WERI-Rb-1 (cell line): Measurements from ENCODE around the gene NTRK2.

Source experiments
- DNase-seq: peaks from one replicate; pipeline ENCODE4 v3.0.0-alpha.2; 2020
- H3K27ac ChIP-seq: fragments of 250-450 bp; sonication (Bioruptor Pico); 2 replicates; pipeline ENCODE4 v1.5.1; 2020; ENCODE audit warnings: mild to moderate bottlenecking, moderate library complexity
- H3K27me3 ChIP-seq: fragments of 250-450 bp; sonication (Bioruptor Pico); 2 replicates; pipeline ENCODE4 v1.5.1; 2021; ENCODE audit warnings: mild to moderate bottlenecking, low read depth, moderate library complexity; ENCODE audit not compliant: insufficient read depth, severe bottlenecking
- H3K36me3 ChIP-seq: fragments of 250-450 bp; sonication (Bioruptor Pico); 2 replicates; pipeline ENCODE4 v1.5.1; 2020; ENCODE audit warnings: mild to moderate bottlenecking, moderate library complexity
- H3K4me3 ChIP-seq: 2 replicates; pipeline ENCODE4 v1.5.1; 2011; ENCODE audit warnings: low read depth, mild to moderate bottlenecking, control low read depth, low read length
- H3K9me3 ChIP-seq: fragments of 250-450 bp; sonication (Bioruptor Pico); 2 replicates; pipeline ENCODE4 v1.5.1; 2021; ENCODE audit warnings: mild to moderate bottlenecking, moderate library complexity; ENCODE audit not compliant: severe bottlenecking
- CTCF ChIP-seq: IDR thresholded peaks from 2 replicates; pipeline ENCODE4 v1.5.1; 2011; ENCODE audit warnings: low read depth, mild to moderate bottlenecking, control low read depth, inconsistent platforms, low read length

The NTRK2 gene

GRCh38 chr9:84667571-84668195, 1.8 kb upstream of the NTRK2 start:
- Histone ChIP-seq H3K36me3 (no peaks in the 10 kb centered on the region), H3K4me3 (no peak overlapping the region), H3K9me3 (no peaks in the 10 kb centered on the region), H3K27me3 (peaks cover 79% of the 10 kb centered on the region), H3K27ac (no peak overlapping the region)
- DNase-seq = no peak
- no peak for TF ChIP-seq CTCF

DNA sequence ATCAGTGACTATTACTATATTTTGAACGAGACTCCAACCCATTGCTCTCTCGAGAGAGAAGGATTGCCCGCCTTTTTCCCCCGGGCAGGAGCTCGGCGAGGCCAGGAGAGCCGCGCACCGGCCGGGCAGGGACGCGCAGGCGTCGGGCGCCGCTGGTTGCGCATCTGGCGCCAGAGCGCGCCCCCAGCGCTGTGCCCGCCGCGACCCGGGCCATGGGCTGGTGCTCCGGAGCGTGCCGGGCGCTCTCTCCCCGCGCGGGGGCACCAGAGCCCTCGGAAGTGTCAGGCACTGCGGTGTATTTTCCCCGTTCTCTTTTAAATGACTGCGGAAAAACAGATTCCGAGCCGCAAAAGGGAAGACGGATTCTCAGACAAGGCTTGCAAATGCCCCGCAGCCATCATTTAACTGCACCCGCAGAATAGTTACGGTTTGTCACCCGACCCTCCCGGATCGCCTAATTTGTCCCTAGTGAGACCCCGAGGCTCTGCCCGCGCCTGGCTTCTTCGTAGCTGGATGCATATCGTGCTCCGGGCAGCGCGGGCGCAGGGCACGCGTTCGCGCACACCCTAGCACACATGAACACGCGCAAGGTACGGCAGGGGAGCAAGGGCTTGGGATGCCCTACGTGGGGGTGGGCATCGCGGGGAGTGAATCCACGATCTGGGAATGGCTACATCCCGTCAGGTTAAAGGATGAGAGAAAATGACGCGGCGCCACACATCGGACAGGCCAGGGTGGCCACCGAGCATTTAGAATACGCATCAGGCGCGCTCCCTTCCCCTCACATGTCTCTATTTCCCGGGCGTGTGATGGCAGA, 1.1 kb upstream of the NTRK2 start:
- TF ChIP-seq CTCF = peak; percentile 38
- Histone ChIP-seq H3K27me3 (peaks cover 78% of the 10 kb centered on the region), H3K4me3 (no peak overlapping the region), H3K27ac (no peak overlapping the region), H3K9me3 (no peaks in the 10 kb centered on the region), H3K36me3 (no peaks in the 10 kb centered on the region)
- DNase-seq = peak; percentile 22

GRCh38 chr9:84669013-84669287, 579 bp upstream of the NTRK2 start:
- TF ChIP-seq CTCF = no peak
- DNase-seq = no peak
- no peaks in the 10 kb centered on the region for H3K36me3 ChIP-seq
- no peak overlapping the region for H3K27ac ChIP-seq
- H3K4me3 ChIP-seq = no peak overlapping the region
- no peaks in the 10 kb centered on the region for H3K9me3 ChIP-seq
- peaks cover 76% of the 10 kb centered on the region for H3K27me3 ChIP-seq

DNA sequence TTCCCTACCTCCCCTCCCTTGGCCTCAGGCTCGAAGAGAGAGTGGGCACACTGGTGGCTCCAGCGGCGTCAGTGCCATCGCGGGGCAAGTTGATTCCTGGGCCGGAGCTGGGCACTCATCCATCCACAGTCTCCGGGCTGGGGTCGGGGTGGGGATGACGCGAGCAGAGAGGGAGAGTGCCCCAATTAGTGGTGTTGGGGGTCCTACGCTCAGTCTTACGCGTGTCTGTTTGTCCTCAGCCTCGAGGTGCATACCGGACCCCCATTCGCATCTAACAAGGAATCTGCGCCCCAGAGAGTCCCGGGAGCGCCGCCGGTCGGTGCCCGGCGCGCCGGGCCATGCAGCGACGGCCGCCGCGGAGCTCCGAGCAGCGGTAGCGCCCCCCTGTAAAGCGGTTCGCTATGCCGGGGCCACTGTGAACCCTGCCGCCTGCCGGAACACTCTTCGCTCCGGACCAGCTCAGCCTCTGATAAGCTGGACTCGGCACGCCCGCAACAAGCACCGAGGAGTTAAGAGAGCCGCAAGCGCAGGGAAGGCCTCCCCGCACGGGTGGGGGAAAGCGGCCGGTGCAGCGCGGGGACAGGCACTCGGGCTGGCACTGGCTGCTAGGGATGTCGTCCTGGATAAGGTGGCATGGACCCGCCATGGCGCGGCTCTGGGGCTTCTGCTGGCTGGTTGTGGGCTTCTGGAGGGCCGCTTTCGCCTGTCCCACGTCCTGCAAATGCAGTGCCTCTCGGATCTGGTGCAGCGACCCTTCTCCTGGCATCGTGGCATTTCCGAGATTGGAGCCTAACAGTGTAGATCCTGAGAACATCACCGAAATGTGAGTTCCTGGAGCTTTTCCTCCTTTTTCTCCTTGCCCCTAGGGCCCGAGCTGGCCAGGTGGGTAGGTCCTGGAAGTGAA, 861 bp downstream of the NTRK2 start:
- no peak for DNase-seq
- Histone ChIP-seq H3K9me3 (no peaks in the 10 kb centered on the region), H3K27ac (no peak overlapping the region), H3K36me3 (no peaks in the 10 kb centered on the region), H3K27me3 (peaks cover 76% of the 10 kb centered on the region), H3K4me3 (no peak overlapping the region)
- no peak for TF ChIP-seq CTCF

DNA sequence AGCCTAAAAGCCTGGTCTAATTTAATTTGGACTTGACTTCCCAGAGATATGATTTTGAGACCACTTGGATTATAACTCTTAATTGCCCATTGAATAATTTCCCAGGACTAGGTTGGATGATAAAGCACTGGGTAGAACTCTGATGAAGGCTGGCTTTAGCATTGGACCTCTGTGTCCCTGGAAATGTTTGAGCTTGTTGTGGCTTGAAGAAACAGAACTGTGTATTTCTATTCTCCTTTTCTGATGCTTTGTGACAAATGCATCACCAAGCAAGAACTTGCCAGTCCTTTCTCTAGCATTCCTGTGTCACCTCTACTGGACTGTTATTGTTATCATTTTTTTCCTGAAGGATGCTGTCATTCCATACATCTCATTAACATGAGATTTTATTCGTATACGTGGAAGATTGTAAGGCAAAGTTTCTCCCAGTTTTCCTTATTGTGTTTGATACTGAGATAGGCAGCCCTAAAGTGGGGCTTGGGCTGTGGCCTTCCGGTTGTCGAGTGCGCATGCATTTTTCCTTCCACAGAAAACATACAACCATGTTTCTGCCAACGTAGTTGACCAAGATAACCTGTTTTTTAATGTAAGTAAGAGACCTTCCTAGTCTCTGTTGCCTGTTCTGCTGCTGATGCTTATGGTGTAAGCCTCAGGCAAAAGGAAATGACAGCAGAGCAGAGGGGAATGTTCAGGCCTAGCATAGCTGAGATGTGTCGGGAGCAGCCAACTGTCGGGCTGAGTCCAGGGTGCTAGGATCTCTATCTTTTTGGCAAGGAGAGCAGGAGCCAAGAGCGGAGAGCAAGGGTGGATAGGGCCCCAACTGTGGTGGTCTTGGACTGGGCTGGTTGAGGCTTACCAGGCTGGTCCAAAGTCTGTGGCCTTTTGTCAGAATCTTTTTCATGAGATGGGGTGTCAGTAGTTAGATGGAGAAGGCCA, 2.3 kb downstream of the NTRK2 start:
- H3K9me3 ChIP-seq = no peaks in the 10 kb centered on the region
- no peak overlapping the region for H3K27ac ChIP-seq
- no peak for TF ChIP-seq CTCF
- peaks cover 81% of the 10 kb centered on the region for H3K27me3 ChIP-seq
- no peaks in the 10 kb centered on the region for H3K36me3 ChIP-seq
- DNase-seq = no peak
- no peak overlapping the region for H3K4me3 ChIP-seq
